Stimulated activated CD4-positive, alpha-beta T cell treated with anti-CD3 and anti-CD28 coated beads, Interleukin-2, amount 100 ng/mL, for 48 hours (primary cell): Measurements from ENCODE around the gene CFAP74.

ENCODE experiments used
- DNase-seq, 2 donors: peaks; one replicate each; pipeline ENCODE4 v3.0.0-alpha.2; 2020

Gene CFAP74

DNA sequence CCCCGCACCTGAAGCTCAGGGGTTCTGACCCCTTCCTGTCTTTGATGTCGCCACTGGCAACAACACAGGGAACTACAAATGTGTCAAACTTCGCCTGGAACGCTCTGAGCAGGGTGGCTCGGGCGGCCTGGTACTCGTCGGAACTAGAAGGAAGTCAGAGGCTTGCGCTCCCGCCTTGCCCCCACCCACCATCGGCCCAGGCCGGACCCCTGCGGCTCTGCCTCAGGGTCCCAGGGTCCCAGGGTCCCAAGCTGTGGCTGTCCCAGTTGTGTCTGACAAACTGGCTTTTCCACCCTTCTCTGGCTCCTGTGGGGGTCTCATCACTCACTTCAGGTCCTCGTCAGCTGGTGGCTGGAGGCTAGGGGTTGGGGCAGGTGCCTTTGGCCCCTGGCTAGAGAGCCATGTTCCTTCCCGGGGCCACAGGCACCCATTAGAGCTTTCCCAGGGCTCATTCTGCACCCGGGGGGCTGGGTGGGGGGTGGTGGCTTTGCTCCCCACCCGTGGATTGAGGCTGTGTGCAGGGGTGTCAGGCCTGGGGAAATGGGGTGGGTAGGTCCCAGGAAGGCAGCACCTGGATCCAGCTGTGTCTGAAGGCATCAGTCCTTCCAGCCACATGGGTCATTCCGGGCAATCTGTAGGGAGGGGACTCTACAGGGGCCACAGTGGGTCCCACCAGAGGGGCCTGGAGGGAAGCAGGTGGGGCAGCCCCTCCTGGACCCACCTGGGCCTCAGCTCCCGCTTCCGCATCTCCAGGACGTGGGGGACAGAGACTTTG lies 76.5 kb downstream of the CFAP74 start:
- no peak for DNase-seq

GRCh38 chr1:1926346-1926811 lies 77.2 kb downstream of the CFAP74 start:
- DNase-seq = no peak

GRCh38 chr1:1925437-1926345 lies 77.9 kb downstream of the CFAP74 start:
- no peak for DNase-seq

GRCh38 chr1:1924849-1925248 lies 78.7 kb downstream of the CFAP74 start:
- no peak for DNase-seq

DNA sequence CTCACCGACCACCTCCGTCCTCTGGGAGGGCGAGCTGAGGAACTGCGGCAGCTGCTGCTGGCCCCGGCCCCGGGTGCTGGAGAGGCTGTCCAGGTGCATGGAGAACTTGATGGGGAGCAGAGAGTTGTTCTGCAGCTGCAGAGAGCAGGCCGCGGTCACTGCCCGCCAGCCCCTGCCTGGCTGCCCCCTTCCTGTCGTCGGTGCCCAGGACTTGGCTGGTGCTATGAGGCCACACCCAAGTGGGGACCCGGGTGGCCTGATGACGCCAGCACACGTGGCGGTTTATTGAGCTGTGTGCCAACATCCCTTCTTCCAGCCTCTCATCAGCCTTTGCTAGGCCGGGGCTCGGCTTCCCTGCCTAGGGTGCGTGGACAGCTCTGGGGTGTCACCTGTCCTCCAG lies 79.2 kb downstream of the CFAP74 start:
- no peak for DNase-seq

- DNase-seq = no peak
These were observed 80.4 kb downstream of the CFAP74 start for GRCh38 chr1:1922956-1923833.

- DNase-seq = no peak
These were observed 81.0 kb downstream of the CFAP74 start for GRCh38 chr1:1922702-1922955.

DNA sequence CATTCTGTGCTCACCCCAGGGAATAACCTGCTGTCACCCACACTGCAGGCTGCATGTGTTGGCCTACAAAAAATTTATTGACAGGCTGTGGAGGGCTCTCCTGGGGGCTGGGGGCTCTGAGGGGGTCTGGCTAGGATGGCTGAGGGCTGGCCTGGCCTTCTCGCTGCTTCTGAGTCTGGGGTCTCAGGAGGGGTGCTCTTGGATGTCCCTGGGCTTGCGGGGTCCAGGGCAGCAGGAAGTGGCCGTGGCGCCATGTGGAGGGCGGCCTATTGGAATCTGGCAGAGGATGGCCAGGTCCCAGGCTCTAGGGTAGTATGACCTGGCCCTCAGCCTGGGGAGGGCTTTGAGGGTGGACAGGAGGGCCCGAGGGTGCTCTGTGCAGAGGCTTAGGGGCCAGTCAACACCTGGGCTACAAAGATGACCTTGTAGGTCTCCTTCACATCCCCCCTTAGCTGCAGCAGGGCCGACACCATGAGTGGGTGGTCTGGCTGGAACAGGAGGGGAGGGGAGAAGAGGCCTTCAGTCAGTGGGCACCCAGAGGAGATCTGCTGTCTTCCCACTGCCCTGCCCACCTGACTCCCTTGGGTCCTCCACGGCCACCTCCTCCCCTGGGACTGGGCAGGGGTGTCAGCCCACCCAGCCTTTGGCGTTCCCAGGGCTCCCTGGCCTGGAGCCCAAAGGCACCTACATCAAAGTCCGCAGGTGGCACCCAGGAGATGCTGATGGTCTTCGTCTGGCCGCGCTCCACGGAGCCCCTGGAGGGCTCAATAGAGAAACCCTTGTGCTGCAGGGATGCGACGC lies 81.5 kb downstream of the CFAP74 start:
- DNase-seq = no peak

DNA sequence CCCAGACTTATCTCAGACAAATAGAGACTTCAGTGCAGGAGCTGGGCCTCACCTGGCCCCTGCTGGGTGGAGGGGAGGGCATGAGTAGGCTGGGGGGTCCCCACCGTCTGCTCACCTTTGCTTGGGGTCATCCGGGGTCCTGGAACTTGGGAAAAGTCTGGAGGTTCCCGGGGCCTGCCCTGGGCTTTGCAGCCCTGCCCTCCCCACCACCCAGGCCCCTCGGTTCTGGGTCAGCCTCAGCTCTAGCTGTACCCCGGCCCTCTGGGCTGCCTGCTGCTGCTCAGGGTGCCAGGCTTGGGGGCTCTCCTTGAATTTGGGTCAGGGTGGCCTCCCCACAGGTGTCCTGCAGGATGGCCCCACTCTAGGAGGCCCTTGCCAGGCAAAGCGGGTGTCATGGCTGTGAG lies 82.1 kb downstream of the CFAP74 start:
- no peak for DNase-seq

GRCh38 chr1:1920608-1921458 lies 82.8 kb downstream of the CFAP74 start:
- no peak for DNase-seq

GRCh38 chr1:1920057-1920607 lies 83.5 kb downstream of the CFAP74 start:
- no peak for DNase-seq

GRCh38 chr1:1919304-1920056 lies 84.1 kb downstream of the CFAP74 start:
- peak; percentile 98 to 99 for DNase-seq

DNA sequence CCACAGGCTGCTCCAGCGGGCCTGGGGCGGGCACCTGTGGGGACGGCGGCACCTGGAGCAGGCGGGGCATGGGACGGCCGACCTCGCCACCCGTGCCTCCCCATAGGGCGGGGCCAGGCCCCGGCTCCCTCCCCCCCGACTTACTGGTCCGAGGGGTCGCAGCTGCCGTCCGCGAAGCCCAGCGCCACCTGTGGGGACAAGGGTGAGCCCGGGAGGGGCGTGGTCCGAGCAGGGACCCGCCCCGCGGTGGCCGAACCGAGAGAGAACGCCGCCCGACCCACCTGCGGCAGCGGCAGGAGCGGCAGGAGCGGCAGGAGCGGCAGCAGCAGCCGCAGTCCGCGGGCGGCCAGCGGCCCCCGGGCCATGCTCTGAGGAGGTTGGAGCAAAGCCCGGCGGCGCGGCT lies 84.7 kb downstream of the CFAP74 start, which contains the start of gene TMEM52:
TMEM52 (minus strand) TSS at position 379 of the 403 bp plus-strand sequence; CDS start at position 365, 14 bp downstream.
- no peak for DNase-seq

GRCh38 chr1:1917995-1918900 lies 85.3 kb downstream of the CFAP74 start:
- DNase-seq = no peak

DNA sequence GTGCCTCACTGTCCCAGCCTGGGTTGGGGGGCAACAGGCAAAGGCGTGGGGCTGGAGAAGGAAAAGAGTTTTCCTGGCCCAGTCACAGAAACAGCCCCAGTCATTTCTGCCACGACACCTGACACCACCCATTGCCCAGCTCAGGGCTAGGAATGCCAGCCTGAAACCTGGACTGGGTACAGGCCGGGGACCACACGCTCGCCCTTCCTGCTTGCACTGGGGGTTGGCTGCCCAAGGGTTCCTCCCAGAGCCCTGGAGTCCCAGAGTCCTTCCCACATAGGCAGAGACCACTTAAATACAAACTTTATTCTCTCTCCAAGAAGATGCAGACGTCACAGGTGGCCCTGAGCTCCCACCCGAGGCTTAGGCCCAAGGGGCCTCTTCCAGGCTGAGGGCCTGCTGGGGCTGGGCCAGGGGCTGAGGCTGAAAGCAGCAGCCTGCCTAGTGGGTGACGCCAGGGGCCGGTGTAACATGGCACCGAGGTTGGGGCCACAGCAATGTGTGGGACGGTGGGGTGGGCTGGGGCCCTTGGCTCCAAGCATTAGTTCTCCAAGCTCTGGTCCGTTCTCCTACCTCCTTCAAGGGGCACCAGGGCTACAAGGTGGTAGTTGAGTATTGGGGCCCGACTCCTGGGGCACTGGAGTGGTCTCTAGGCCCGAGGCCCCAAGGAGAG lies 86.1 kb downstream of the CFAP74 start:
- no peak for DNase-seq

DNA sequence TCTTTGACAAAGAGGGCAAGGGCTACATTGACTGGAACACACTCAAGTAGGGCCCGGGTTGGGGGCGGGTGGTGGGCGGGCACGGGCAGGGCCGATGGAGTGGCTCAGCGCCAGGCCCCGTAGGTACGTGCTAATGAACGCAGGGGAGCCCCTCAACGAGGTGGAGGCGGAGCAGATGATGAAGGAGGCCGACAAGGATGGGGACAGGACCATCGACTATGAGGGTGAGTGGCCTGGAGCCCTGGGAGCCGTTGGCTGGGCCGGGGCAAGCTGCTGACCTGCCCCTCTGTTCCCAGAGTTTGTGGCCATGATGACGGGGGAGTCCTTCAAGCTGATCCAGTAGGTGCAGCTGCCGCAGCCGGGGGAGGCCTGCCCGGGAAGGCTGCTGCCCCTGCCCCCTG lies 86.7 kb downstream of the CFAP74 start:
- DNase-seq = no peak

- DNase-seq = no peak
These were observed 87.4 kb downstream of the CFAP74 start for GRCh38 chr1:1915911-1916840.
